ENCODE results near the gene PURA. TPM values are rescaled to one million over a fixed set of nuclear protein-coding genes. Genes with fewer than 3 reads are reported as not detected.

The PURA gene
- total and polyA plus RNA-seq, 2 of the 13 experiments (the other 11 are each of a cell fraction or from before 2014, with no cell fraction given) = 2.0 to 5.0 TPM

DNA sequence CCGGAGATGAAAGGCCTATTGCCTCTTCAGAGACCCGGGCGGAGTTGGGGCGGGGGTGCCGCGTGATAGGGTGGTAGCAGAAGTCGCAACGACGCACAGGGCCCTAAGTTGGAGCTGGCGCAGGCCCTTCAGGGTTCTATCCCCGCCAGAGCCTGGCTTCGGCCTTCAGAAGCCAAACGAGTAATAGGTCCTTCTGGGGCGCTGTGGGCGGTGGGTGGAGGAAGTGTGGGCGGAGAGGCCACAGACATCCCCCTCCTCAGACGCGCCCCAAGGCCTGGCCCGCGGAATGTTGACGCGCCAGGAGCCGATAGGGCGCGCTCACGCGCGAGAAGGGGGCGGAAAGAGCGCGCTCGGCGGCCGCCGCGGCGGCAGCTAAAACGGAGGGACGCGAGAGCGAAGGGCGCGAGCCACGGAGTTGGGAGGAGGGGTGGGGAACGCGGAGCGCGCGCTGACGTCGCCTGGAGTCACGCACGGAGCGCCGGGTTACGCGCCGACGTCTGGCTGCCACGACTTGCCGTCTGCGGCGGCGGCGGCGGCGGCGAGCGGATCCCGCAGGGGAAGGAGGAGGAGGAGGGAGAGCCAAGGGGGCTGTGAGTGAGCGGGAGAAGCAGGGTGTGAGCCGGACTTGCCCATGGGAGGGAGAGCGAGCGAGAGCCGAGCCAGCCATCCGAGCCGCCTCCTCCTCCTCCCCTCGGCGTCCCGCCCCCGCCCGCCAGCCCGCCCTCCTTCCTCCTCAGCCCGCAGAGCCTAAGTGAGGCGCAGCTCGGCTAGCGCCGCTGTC is 6.4 kb upstream of the PURA start:
- peak; percentile 88 for ATAC-seq
- intact Hi-C loops (cut with micrococcal nuclease; ENCODE audit: unreplicated experiment) = loop anchor here (5.0 kb wide), 1 partner anchor 35 kb away; no protein-coding TSS in a partner anchor
- Histone ChIP-seq H3K9me3 (ENCODE audit: low read length) (no peaks in the 10 kb centered on the region), H3K27me3 (ENCODE audit: control insufficient read depth in 1 of 2, insufficient read depth in 2 of 2, low read length in 2 of 2) (no peaks in the 10 kb centered on the region; a peak in 1 of 5 replicates), H3K4me1 (ENCODE audit: insufficient read depth, low read length) (peaks cover 45% of the 10 kb centered on the region), H2AFZ (ENCODE audit: low read length) (no peak overlapping the region), H3K4me2 (ENCODE audit: low read depth, low read length) (peak overlapping the region; percentile 90), H3K9ac (ENCODE audit: insufficient read depth, low read depth, low read length) (peak overlapping the region; percentile 77), H3K4me3 (replicated peaks in 1 of 3; ENCODE audit: insufficient read depth in 1 of 3, low read depth in 2 of 3, low read length in 3 of 3) (peak overlapping the region; percentile 82 to 95 (median 93)), H4K20me1 (ENCODE audit: insufficient read depth, low read length) (peaks cover 6% of the 10 kb centered on the region; the same call in 1 of the 2 replicates), H3K36me3 (replicated peaks in 1 of 2; ENCODE audit: control insufficient read depth in 1 of 2, insufficient read depth in 2 of 2, low read length in 2 of 2) (no peaks in the 10 kb centered on the region), H3K27ac (ENCODE audit: extremely low read length, insufficient read depth, low read length) (peak overlapping the region; percentile 82), H3K79me2 (ENCODE audit: insufficient read depth, low read length) (peaks cover 40% of the 10 kb centered on the region)
- WGBS (ENCODE audit: low lambda C conversion rate) = 2% methylated on average over 35 of the region's 88 CpGs
- BruUV-seq (replicated peaks) = TSS peak; percentile 68
- ChIA-PET POLR2A (interaction anchor here (0.6 to 2.1 kb wide), 15 partner anchors 8 to 239 kb away, joined by 3 to 8 read pairs (median 4); partner anchors contain the start of gene HBEGF), CTCF (ENCODE audit: low intra/inter-chr PET ratio, low total read pairs) (no interaction called here)
- in situ Hi-C loops (cut with HindIII; ENCODE audit: extremely low pct_ligation_motif_present, low pct_unique_long_range_greater_than_20kb) = no loop called here
- DNase-seq (ENCODE audit: low spot score) = peak; percentile 80
- no peak for FAIRE-seq
- peak; percentile 35; the same call in 1 of the 2 replicates for TF ChIP-seq CBFB (CRISPR knock-in tag; IDR thresholded peaks at IDR 0.05)
- no peak for TF ChIP-seq PLRG1 (conservative IDR thresholded peaks at IDR 0.05)
- TF ChIP-seq AKAP8 (CRISPR knock-in tag; IDR thresholded peaks at IDR 0.05) = no peak
- no peak; the same call in 1 of the 2 replicates for TF ChIP-seq ZNF674 (CRISPR knock-in tag; IDR thresholded peaks at IDR 0.05; ENCODE audit: low read depth)
- TF ChIP-seq SRF (IDR thresholded peaks at IDR 0.05; ENCODE audit: low read depth, low read length) = no peak
- peak; percentile 49; the same call in 1 of the 2 replicates for TF ChIP-seq GATA4 (IDR thresholded peaks at IDR 0.05; ENCODE audit: borderline replicate concordance, low read depth)
- TF ChIP-seq ZNF530 (CRISPR knock-in tag; IDR thresholded peaks at IDR 0.05; ENCODE audit: low read depth) = no peak
- no peak for TF ChIP-seq ZNF207 (IDR thresholded peaks at IDR 0.05; ENCODE audit: borderline replicate concordance)
- TF ChIP-seq ZBTB8A (CRISPR knock-in tag; IDR thresholded peaks at IDR 0.05; ENCODE audit: borderline replicate concordance, low read depth) = no peak
- TF ChIP-seq RBAK (CRISPR knock-in tag; IDR thresholded peaks at IDR 0.05) = no peak
- TF ChIP-seq TGIF2 (CRISPR knock-in tag; IDR thresholded peaks at IDR 0.05) = peak; percentile 30; the same call in 1 of the 2 replicates
- peak; percentile 87 for TF ChIP-seq TAF1 (CRISPR knock-in tag; IDR thresholded peaks at IDR 0.05)
- TF ChIP-seq, protein P1, sequence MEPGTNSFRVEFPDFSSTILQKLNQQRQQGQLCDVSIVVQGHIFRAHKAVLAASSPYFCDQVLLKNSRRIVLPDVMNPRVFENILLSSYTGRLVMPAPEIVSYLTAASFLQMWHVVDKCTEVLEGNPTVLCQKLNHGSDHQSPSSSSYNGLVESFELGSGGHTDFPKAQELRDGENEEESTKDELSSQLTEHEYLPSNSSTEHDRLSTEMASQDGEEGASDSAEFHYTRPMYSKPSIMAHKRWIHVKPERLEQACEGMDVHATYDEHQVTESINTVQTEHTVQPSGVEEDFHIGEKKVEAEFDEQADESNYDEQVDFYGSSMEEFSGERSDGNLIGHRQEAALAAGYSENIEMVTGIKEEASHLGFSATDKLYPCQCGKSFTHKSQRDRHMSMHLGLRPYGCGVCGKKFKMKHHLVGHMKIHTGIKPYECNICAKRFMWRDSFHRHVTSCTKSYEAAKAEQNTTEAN (CRISPR knock-in tag; conservative IDR thresholded peaks at IDR 0.05) = peak; percentile 44
- TF ChIP-seq FOXA1 (IDR thresholded peaks at IDR 0.05) = no peak
- TF ChIP-seq FOXA1 (CRISPR knock-in tag; IDR thresholded peaks at IDR 0.05) = no peak
- TF ChIP-seq ZNF124 (CRISPR knock-in tag; IDR thresholded peaks at IDR 0.05) = peak; percentile 39; the same call in 1 of the 2 replicates
- peak; percentile 45; the same call in 1 of the 2 replicates for TF ChIP-seq CHCHD3 (CRISPR knock-in tag; IDR thresholded peaks at IDR 0.05)
- no peak; the same call in 1 of the 2 replicates for TF ChIP-seq SATB2 (CRISPR knock-in tag; IDR thresholded peaks at IDR 0.05)
- TF ChIP-seq, protein P2, sequence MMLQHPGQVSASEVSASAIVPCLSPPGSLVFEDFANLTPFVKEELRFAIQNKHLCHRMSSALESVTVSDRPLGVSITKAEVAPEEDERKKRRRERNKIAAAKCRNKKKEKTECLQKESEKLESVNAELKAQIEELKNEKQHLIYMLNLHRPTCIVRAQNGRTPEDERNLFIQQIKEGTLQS (CRISPR knock-in tag; IDR thresholded peaks at IDR 0.05) = peak; percentile 10; the same call in 1 of the 2 replicates
- no peak for TF ChIP-seq ISX (CRISPR knock-in tag; conservative IDR thresholded peaks at IDR 0.05)
- peak; percentile 99 for TF ChIP-seq HNRNPK (IDR thresholded peaks at IDR 0.05; ENCODE audit: low read depth, low read length, poor library complexity, severe bottlenecking)
- TF ChIP-seq ZFP1 (CRISPR knock-in tag; IDR thresholded peaks at IDR 0.05) = no peak; the same call in 1 of the 2 replicates
- peak; percentile 63; the same call in 1 of the 2 replicates for TF ChIP-seq WIZ (CRISPR knock-in tag; IDR thresholded peaks at IDR 0.05)
- no peak; the same call in 1 of the 2 replicates for TF ChIP-seq ZNF253 (CRISPR knock-in tag; IDR thresholded peaks at IDR 0.05; ENCODE audit: borderline replicate concordance)
- TF ChIP-seq BHLHE40 (IDR thresholded peaks at IDR 0.05; ENCODE audit: low read length) = no peak
- no peak for TF ChIP-seq MAFF (IDR thresholded peaks at IDR 0.05; ENCODE audit: low read depth, low read length)
- TF ChIP-seq ZNF451 (CRISPR knock-in tag; IDR thresholded peaks at IDR 0.05) = no peak
